ENCODE data around the gene COL24A1.
"Not testable (repeated sequence)": the region's sequence is repeated elsewhere in the genome, so short reads cannot be mapped to it uniquely, and the experiment has no call there.

COL24A1 gene

GRCh38 chr1:86119214-86119764 lies 37.3 kb downstream of the COL24A1 start:
- no peak for ATAC-seq
- DNase-seq: no peak
- no peak overlapping the region for H3K4me3 Mint-ChIP-seq

GRCh38 chr1:86114816-86115400 lies 41.7 kb downstream of the COL24A1 start:
- no peak overlapping the region for H3K27ac Mint-ChIP-seq
- H3K9me3 Mint-ChIP-seq: peaks cover 0 to 8% of the 10 kb centered on the region in 2 donors
- H3K4me1 Mint-ChIP-seq: peaks cover 7% of the 10 kb centered on the region
- ATAC-seq (no peak), DNase-seq (no peak)
- H3K4me3 Mint-ChIP-seq: no peak overlapping the region
- H3K27me3 Mint-ChIP-seq: no peaks in the 10 kb centered on the region

More at GRCh38 chr1:86119214-86119764, 37.3 kb downstream of the COL24A1 start:
- Mint-ChIP-seq H3K9me3 (peaks cover 0 to 8% of the 10 kb centered on the region in 2 donors), H3K4me1 (peaks cover 7% of the 10 kb centered on the region), H3K27me3 (no peaks in the 10 kb centered on the region), H3K27ac (peak overlapping the region in 1 of 2 donors; percentile 66)

- no peak overlapping the region for H3K4me3 Mint-ChIP-seq
- H3K9me3 Mint-ChIP-seq: peaks cover 0 to 7% of the 10 kb centered on the region in 2 donors
- peaks cover 6% of the 10 kb centered on the region for H3K4me1 Mint-ChIP-seq
- H3K27ac Mint-ChIP-seq: peak overlapping the region in 1 of 2 donors; percentile 47
- DNase-seq: no peak
- no peak for ATAC-seq
- no peaks in the 10 kb centered on the region for H3K27me3 Mint-ChIP-seq
These were observed 42.3 kb downstream of the COL24A1 start for GRCh38 chr1:86114236-86114635.

- not testable (repeated sequence) for H3K27me3 Mint-ChIP-seq, H3K4me3 Mint-ChIP-seq, DNase-seq, H3K4me1 Mint-ChIP-seq, H3K27ac Mint-ChIP-seq, H3K9me3 Mint-ChIP-seq, ATAC-seq
These were observed 45.0 kb downstream of the COL24A1 start for GRCh38 chr1:86111590-86111989.

- H3K27me3 Mint-ChIP-seq: no peaks in the 10 kb centered on the region
- H3K4me1 Mint-ChIP-seq: no peaks in the 10 kb centered on the region
- H3K27ac Mint-ChIP-seq: no peak overlapping the region
- DNase-seq: no peak
- no peaks in the 10 kb centered on the region for H3K9me3 Mint-ChIP-seq
- no peak for ATAC-seq
- H3K4me3 Mint-ChIP-seq: no peak overlapping the region
These were observed 46.0 kb downstream of the COL24A1 start for GRCh38 chr1:86110451-86111129.

- Mint-ChIP-seq H3K4me1 (no peaks in the 10 kb centered on the region), H3K9me3 (peaks cover 0 to 8% of the 10 kb centered on the region in 2 donors), H3K27ac (no peak overlapping the region), H3K4me3 (no peak overlapping the region), H3K27me3 (no peaks in the 10 kb centered on the region)
- ATAC-seq: peak; percentile 18
- no peak for DNase-seq
These were observed 51.1 kb downstream of the COL24A1 start for GRCh38 chr1:86105533-86105866.

- Mint-ChIP-seq H3K9me3 (peaks cover 0 to 8% of the 10 kb centered on the region in 2 donors), H3K4me1 (no peaks in the 10 kb centered on the region), H3K27me3 (no peaks in the 10 kb centered on the region), H3K4me3 (no peak overlapping the region), H3K27ac (peak overlapping the region in 1 of 2 donors; percentile 54)
- ATAC-seq (peak; percentile 39), DNase-seq (no peak)
These were observed 51.7 kb downstream of the COL24A1 start for GRCh38 chr1:86104606-86105532.

GRCh38 chr1:86101616-86102015 lies 55.0 kb downstream of the COL24A1 start:
- ATAC-seq (no peak), DNase-seq (no peak)
- no peak overlapping the region for H3K27ac Mint-ChIP-seq
- H3K4me3 Mint-ChIP-seq: no peak overlapping the region
- H3K4me1 Mint-ChIP-seq: no peaks in the 10 kb centered on the region
- H3K9me3 Mint-ChIP-seq: peaks cover 0 to 8% of the 10 kb centered on the region in 2 donors
- H3K27me3 Mint-ChIP-seq: no peaks in the 10 kb centered on the region

- ATAC-seq: no peak
These were observed 56.2 kb downstream of the COL24A1 start for GRCh38 chr1:86100401-86100800.

GRCh38 chr1:86089765-86090164 lies 66.8 kb downstream of the COL24A1 start:
- H3K27ac Mint-ChIP-seq: no peak overlapping the region
- no peaks in the 10 kb centered on the region for H3K9me3 Mint-ChIP-seq
- peaks cover 5% of the 10 kb centered on the region for H3K4me1 Mint-ChIP-seq
- H3K27me3 Mint-ChIP-seq: peaks cover 7% of the 10 kb centered on the region
- ATAC-seq: no peak
- no peak overlapping the region for H3K4me3 Mint-ChIP-seq
- no peak for DNase-seq

More at GRCh38 chr1:86100401-86100800, 56.2 kb downstream of the COL24A1 start:
- H3K4me1 Mint-ChIP-seq: no peaks in the 10 kb centered on the region
- H3K9me3 Mint-ChIP-seq: peaks cover 0 to 8% of the 10 kb centered on the region in 2 donors
- no peak overlapping the region for H3K4me3 Mint-ChIP-seq
- no peaks in the 10 kb centered on the region for H3K27me3 Mint-ChIP-seq
- no peak overlapping the region for H3K27ac Mint-ChIP-seq
- DNase-seq: no peak

GRCh38 chr1:86085741-86086409 lies 70.7 kb downstream of the COL24A1 start:
- ATAC-seq: no peak

GRCh38 chr1:86084998-86085397 lies 71.6 kb downstream of the COL24A1 start:
- peaks cover 5% of the 10 kb centered on the region for H3K4me1 Mint-ChIP-seq
- H3K27me3 Mint-ChIP-seq: peaks cover 7% of the 10 kb centered on the region
- no peaks in the 10 kb centered on the region for H3K9me3 Mint-ChIP-seq
- DNase-seq: no peak
- ATAC-seq: no peak
- no peak overlapping the region for H3K4me3 Mint-ChIP-seq
- H3K27ac Mint-ChIP-seq: no peak overlapping the region

More at GRCh38 chr1:86085741-86086409, 70.7 kb downstream of the COL24A1 start:
- Mint-ChIP-seq H3K9me3 (no peaks in the 10 kb centered on the region), H3K27me3 (peaks cover 7% of the 10 kb centered on the region), H3K4me3 (peak overlapping the region in 1 of 2 donors; percentile 30), H3K4me1 (peaks cover 5% of the 10 kb centered on the region), H3K27ac (peak overlapping the region in 1 of 2 donors; percentile 30)
- DNase-seq: no peak

- Mint-ChIP-seq H3K9me3 (peaks cover 5 to 8% of the 10 kb centered on the region in 2 donors), H3K27me3 (peaks cover 7% of the 10 kb centered on the region), H3K4me1 (peaks cover 5% of the 10 kb centered on the region), H3K27ac (no peak overlapping the region), H3K4me3 (no peak overlapping the region)
- no peak for ATAC-seq
- no peak for DNase-seq
These were observed 74.4 kb downstream of the COL24A1 start for GRCh38 chr1:86082183-86082582.

- H3K4me1 Mint-ChIP-seq, DNase-seq, H3K4me3 Mint-ChIP-seq, H3K27me3 Mint-ChIP-seq, H3K27ac Mint-ChIP-seq, ATAC-seq: not testable (repeated sequence)
- H3K9me3 Mint-ChIP-seq: peaks cover 0 to 11% of the 10 kb centered on the region in 2 donors
These were observed 84.1 kb downstream of the COL24A1 start for GRCh38 chr1:86072474-86072873.

- not testable (repeated sequence) for H3K4me3 Mint-ChIP-seq
These were observed 84.7 kb downstream of the COL24A1 start for GRCh38 chr1:86071870-86072269.

More at GRCh38 chr1:86071870-86072269, 84.7 kb downstream of the COL24A1 start:
- not testable (repeated sequence) for H3K4me1 Mint-ChIP-seq, DNase-seq, ATAC-seq, H3K27ac Mint-ChIP-seq, H3K27me3 Mint-ChIP-seq
- peaks cover 0 to 11% of the 10 kb centered on the region in 2 donors for H3K9me3 Mint-ChIP-seq

All from stimulated activated naive CD8-positive, alpha-beta T cell treated with anti-CD3 and anti-CD28 coated beads, Interleukin-15, amount 100 ng/mL, for 72 hours (primary cell).